ENCODE data around the gene C11orf24.

Gene C11orf24

DNA sequence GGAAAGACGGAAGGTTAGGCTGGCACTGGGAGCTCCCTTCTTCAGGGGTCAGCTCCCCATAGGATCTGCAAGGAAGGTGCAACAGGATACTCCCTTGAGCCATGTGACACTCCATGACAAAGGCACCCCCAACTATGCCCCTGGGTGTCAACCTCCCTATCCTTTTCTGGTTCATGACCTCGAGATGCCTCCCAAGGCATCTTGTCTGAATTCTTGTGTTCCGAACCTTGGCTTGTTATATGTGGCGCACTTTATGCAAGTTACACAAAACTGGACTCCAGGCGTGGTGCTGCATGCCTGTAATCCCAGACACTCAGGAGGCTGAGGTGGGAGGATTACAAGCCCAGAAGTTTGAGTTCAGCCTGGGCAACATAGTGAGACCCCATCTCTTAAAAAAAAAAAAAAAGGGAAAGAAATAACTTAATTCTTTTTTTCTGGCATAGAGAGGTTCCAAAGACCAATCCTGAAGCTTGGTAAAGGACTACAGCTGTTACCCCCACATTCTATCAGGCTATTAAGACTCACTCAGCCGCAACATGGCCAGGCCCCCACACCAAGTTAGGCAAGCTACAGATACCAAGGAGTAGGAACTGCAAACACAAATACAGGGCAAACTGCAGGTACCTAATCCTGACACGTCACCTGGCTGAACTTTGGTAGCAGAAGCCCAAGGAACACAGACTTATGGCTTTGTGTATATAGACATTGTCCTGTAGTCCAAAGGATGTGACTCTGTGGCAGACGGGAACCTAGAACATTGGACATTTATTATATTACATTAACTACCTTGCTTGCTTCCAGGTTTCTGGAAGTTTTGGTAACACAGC, 1.4 kb downstream of the C11orf24 start:
- no peak for DNase-seq (ENCODE audit: low read depth)

DNA sequence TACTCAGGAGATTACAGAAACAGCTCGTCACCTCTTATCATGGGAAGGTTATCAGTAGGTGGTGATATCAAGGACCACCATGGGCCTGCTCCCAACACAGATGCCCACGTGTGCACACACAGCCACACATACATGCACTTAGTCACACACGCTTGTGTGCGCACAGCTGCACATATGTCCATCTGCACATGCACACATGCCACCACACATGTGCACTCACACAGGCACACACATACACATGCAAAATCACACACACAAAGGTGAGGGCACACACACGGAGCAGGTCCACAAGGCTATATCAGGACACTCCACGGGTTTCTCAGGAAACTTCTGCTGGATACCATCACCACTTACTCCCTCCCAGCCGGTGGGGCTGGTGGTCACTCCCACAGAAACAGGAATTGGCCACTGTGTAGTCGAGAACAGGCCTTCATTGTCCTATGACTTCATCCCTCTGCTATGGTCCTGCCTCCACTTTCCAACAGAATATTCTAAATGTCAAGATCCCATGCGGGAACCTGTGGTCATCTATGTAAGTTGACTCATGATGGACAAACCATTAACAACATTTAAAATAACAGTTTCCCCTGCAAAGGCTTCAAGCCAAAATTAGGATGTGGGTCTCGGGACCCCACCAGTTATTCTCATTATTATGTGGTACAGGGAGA, 2.2 kb downstream of the C11orf24 start:
- DNase-seq (ENCODE audit: low read depth), result no peak

GRCh38 chr11:68267881-68268240, 3.9 kb downstream of the C11orf24 start:
- no peak for DNase-seq (ENCODE audit: low read depth)

- no peak for DNase-seq (ENCODE audit: low read depth)
Measured at GRCh38 chr11:68266936-68267880, 4.6 kb downstream of the C11orf24 start.

DNA sequence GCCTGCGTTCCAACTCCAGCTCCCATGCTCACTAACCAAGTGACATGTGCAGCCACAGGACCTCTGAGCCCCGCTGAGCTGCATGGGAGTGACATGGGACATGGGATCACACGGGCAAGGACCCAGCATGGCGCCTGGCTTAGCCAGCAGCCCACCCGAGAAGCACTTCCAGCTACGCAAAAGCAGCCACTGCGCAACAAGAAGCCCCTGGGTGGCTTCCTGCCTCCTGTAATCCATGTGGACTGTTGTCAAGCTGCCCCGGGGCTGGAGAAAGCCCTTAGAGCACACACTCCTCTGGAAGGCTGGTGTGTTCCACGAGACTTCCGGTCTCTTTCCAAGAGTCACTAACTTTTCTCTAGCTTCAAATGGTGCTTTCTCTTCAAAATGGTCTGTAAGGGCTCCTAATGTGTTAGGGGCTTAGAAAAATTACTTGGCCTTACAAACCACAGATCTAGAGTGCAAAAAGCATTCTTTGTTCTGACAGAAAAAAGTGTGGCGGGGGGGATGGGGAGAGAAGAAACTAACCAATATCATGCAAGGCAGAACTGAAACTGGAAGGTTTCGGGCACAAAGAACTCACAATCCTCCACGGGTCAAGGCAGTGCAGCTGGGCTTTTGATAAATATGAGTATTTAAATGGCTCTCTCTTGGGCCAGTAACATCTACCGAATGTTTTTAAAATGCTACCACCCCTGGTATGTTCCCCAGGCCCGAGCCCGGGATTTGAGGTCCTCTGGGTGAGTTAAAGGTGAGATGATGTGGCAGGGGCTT, 5.5 kb downstream of the C11orf24 start:
- no peak for DNase-seq (ENCODE audit: low read depth)

DNA sequence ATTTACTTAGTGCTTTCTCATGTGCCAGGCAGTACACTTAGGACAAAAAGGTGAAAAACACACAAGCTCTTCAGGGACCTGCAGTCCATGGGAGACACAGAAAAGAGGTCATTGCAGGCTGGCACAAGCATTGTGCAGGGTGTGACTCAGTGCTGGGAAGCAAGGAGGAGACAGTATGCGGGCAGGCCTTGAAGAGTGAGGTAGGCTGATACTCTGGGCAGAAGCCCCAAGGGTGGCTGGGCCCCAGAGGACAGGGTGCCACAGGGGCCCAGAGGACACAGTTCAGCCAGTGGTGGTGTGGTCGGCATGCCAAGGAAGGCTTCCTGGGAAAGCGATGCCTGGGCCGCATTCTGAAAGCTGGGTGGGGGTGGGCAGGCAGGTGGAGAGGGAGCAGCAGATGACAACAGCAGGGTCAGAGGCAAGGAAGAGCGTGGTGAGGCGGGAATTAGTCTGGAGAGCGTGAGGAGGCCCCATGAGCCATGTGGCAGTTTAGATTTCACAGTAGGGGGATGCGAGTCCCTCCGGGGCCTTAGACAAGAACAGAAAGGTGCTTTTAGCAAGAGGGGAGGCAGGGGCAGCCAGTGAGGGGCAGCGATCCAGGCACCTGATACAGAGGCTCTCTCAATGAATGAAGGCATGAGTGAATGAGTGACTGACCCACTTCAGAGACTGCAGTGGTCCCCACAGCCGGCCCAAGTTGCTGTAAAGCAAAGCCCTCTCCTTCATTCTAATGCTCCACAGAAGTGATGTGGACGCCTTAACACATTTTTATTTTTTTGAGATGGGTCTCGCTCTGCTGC, 6.8 kb downstream of the C11orf24 start:
- no peak for DNase-seq (ENCODE audit: low read depth)

GRCh38 chr11:68264244-68264643, 7.5 kb downstream of the C11orf24 start:
- no peak for DNase-seq (ENCODE audit: low read depth)

DNA sequence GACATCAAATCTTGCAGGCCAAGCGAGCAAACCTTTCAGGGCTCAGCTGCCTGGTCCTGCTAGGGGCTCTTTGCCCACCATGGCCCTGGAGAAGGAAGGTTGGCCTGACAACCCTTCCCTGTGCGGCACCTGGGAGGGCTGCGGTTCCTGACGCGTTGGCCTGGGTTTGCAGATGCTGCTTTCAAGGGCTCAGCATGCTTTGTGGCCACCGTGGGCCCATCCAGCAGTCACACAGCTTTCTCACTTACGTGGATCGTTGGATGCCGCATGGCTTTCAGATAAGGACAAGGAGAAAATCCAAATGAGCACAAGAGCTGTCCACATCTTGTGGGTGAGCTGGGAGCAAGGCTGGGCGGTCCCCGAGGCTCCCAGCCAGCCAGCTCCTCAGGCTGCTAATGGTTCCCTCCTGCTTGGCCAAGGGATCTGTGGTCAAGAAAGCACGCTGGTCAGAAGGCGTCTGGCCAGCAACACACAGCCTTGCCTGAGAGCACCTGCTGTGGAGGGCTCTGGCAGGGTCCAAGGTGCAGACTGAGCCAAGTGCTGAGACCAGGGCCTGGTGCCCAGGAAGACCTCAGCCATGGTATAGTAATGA, 8.2 kb downstream of the C11orf24 start:
- no peak for DNase-seq (ENCODE audit: low read depth)

DNA sequence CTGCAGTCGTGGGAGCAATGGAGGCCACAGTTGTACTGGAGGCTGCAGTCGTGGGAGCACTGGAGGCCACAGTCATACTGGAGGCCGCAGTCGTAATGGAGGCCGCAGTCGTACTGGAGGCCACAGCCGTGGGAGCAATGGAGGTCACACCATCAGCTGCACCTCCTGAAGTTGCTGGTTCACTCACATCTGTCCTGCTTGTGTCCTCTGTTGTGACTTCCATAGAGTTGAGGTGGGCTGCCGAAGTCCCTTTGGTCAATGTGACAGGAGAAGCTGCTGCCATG, 9.3 kb downstream of the C11orf24 start:
- DNase-seq (ENCODE audit: low read depth), result no peak

- no peak for DNase-seq (ENCODE audit: low read depth)
Measured at GRCh38 chr11:68261749-68262543, 9.8 kb downstream of the C11orf24 start.

- DNase-seq (ENCODE audit: low read depth), result no peak
Measured at GRCh38 chr11:68261006-68261405, 10.8 kb downstream of the C11orf24 start.

DNA sequence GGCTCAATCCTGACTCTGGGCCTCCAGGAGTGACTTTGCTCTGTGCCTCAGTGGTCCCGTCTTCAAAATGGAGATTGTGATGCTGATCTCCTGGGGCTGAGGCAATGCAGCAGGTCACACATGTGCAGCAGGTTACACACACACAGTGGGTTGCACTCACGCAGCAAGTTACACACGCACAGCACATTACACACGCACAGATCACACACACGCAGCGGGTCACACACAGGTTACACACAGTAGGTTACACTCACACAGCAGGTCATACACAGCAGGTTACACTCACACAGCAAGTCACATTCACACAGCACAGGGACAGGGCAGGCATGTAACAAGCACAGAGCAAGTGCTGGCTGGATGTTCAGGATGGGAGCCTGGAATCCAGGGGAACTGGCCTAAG, 11.3 kb downstream of the C11orf24 start:
- DNase-seq (ENCODE audit: low read depth), result no peak

GRCh38 chr11:68259122-68259959, 12.4 kb downstream of the C11orf24 start:
- no peak for DNase-seq (ENCODE audit: low read depth)

- no peak for DNase-seq (ENCODE audit: low read depth)
Measured at GRCh38 chr11:68258363-68258765, 13.4 kb downstream of the C11orf24 start.

DNA sequence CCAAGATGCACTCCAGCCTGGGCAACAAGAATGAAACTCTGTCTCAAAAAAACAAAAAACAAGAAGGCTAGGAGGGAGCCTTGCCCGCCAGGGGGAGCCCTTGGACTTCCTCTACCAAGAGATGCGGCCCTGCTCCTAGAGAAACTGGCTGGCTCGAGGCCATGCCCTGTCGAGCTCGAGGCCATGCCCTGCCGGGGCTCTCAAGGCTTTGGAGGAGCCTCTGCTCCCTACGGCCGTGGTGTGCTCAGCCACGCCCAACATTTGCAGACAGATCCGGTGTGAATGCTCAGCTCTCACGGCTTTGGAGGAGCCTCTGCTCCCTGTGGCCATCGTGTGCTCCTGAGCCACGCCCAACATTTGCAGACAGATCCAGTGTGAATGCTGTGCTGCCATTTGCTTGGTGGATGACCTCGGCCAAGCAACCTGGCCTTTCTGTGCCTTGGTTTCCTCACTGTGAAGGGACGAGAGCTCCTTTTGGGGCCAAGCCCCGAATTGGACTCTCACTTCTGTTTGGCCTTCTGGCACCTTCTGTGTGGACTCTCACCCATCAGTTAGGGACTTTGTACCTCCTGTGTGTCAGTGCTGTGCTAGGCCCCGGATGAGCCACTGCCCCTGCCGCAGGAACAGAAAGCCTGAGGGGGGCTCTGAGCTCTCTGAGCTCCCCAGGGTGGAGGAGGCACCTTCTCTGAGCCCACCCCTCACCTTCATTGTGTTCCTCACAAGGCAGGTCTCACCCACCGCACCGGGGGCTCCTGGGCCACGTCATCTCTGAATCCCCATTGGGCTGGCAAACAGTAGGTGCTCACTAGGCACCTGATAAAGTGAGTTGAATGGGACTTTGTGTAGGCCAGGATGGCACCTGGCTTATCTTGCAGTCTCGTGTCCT, 14.1 kb downstream of the C11orf24 start:
- peak; percentile 89 for DNase-seq (ENCODE audit: low read depth)

- no peak for DNase-seq (ENCODE audit: low read depth)
Measured at GRCh38 chr11:68256331-68256741, 15.4 kb downstream of the C11orf24 start.

- no peak for DNase-seq (ENCODE audit: low read depth)
Measured at GRCh38 chr11:68255526-68255925, 16.2 kb downstream of the C11orf24 start.

GRCh38 chr11:68254421-68254820, 17.4 kb downstream of the C11orf24 start:
- no peak for DNase-seq (ENCODE audit: low read depth)
